Left colon (tissue), 2 donors: ENCODE data around the gene MYT1. TPM values are rescaled to one million over a fixed set of nuclear protein-coding genes. Genes with fewer than 3 reads are reported as not detected.

Experiments used
- ATAC-seq: fragments of 200-7000 bp; cut with Tn5 transposase; one replicate; pipeline ENCODE4 v1.9.1; 2020; ENCODE audit warnings: mild to moderate bottlenecking, moderate library complexity
- DNase-seq, 2 donors: peaks; one replicate each; pipeline ENCODE4 v3.0.0-alpha.2; 2020
- intact Hi-C, 2 donors: fragments of 100-400 bp; cut with DNase I in 1 of 2; cut with micrococcal nuclease in 1 of 2; formaldehyde crosslinking; loops; one replicate each; pipeline versions ENCODE4 v1.11.2 to v1.14.0; 2022; cut with DNase I, micrococcal nuclease
- total RNA-seq, 2 donors: library from RNA; stranded (reverse); fragmentation: NEBNext Ultra II Directional; extraction: Animal tissue kit (Norgen Biotek cat#: 25700); gene quantifications; one replicate each; pipeline ENCODE4 v1.2.1, GENCODE V29; 2021
- donor health status: DM: no; HTN: no; CAD: no.
- donor health status: DM: yes; HTN: yes; CAD: no.

MYT1 gene
- total RNA-seq, 2 donors from 2014 or later: 0.06 to 0.11 TPM

GRCh38 chr20:64203037-64203777, 39.0 kb downstream of the MYT1 start:
- intact Hi-C loops: no loop called here
- ATAC-seq (no peak), DNase-seq (no peak)

- no peak for ATAC-seq
- DNase-seq: no peak
- intact Hi-C loops: no loop called here
Measured at GRCh38 chr20:64205611-64206026, 41.4 kb downstream of the MYT1 start.

GRCh38 chr20:64206614-64207013, 42.4 kb downstream of the MYT1 start:
- ATAC-seq: no peak
- intact Hi-C loops: no loop called here
- no peak for DNase-seq

GRCh38 chr20:64207641-64208590, 43.7 kb downstream of the MYT1 start:
- intact Hi-C loops: no loop called here
- DNase-seq: no peak
- no peak for ATAC-seq

- intact Hi-C loops: no loop called here
- no peak for DNase-seq
- no peak for ATAC-seq
Measured at GRCh38 chr20:64209148-64209547, 44.9 kb downstream of the MYT1 start.

- DNase-seq (no peak), ATAC-seq (no peak)
Measured at GRCh38 chr20:64210656-64211369, 46.6 kb downstream of the MYT1 start.

GRCh38 chr20:64211874-64212658, 47.8 kb downstream of the MYT1 start:
- ATAC-seq (no peak), DNase-seq (no peak)
- intact Hi-C loops: no loop called here

More at GRCh38 chr20:64210656-64211369, 46.6 kb downstream of the MYT1 start:
- intact Hi-C loops: no loop called here

- DNase-seq (no peak), ATAC-seq (no peak)
- intact Hi-C loops: no loop called here
Measured at GRCh38 chr20:64212755-64213154, 48.5 kb downstream of the MYT1 start.

GRCh38 chr20:64214113-64214512, 49.9 kb downstream of the MYT1 start:
- DNase-seq (no peak), ATAC-seq (no peak)
- intact Hi-C loops: no loop called here

GRCh38 chr20:64214952-64215351, 50.7 kb downstream of the MYT1 start:
- intact Hi-C loops: no loop called here
- no peak for ATAC-seq

GRCh38 chr20:64216036-64216435, 51.8 kb downstream of the MYT1 start:
- ATAC-seq (no peak), DNase-seq (no peak)
- intact Hi-C loops: no loop called here

More at GRCh38 chr20:64214952-64215351, 50.7 kb downstream of the MYT1 start:
- DNase-seq: no peak

- ATAC-seq (no peak), DNase-seq (no peak)
- intact Hi-C loops: no loop called here
Measured at GRCh38 chr20:64216910-64217309, 52.7 kb downstream of the MYT1 start.

GRCh38 chr20:64217539-64218221, 53.4 kb downstream of the MYT1 start:
- ATAC-seq (peak; percentile 56), DNase-seq (peak in 1 of 2 donors; percentile 23)
- intact Hi-C loops: no loop called here

- ATAC-seq: no peak
- DNase-seq: no peak
- intact Hi-C loops: no loop called here
Measured at GRCh38 chr20:64219202-64219601, 55.0 kb downstream of the MYT1 start.

- intact Hi-C loops: no loop called here
- DNase-seq: no peak
- ATAC-seq: no peak
Measured at GRCh38 chr20:64219730-64220129, 55.5 kb downstream of the MYT1 start.

GRCh38 chr20:64220420-64220819, 56.2 kb downstream of the MYT1 start:
- ATAC-seq (peak; percentile 60), DNase-seq (no peak)
- intact Hi-C loops: no loop called here

- peak; percentile 42 for ATAC-seq
- DNase-seq: no peak
- intact Hi-C loops: no loop called here
Measured at GRCh38 chr20:64220891-64221527, 56.8 kb downstream of the MYT1 start.
